Activated CD4-positive, alpha-beta T cell treated with anti-CD3 and anti-CD28 coated beads for 36 hours (primary cell): ENCODE measurements around the gene TWIST1. TPM values are rescaled to one million over a fixed set of nuclear protein-coding genes. Genes with fewer than 3 reads are reported as not detected.

Experiments
- ATAC-seq: fragments of 200-7000 bp; cut with Tn5 transposase; one replicate; pipeline ENCODE4 v1.10.0; 2021; ENCODE audit warnings: mild to moderate bottlenecking, moderate library complexity
- CTCF ChIA-PET: fragments of 350-600 bp; sonication (Branson Sonifier 250); formaldehyde crosslinking; loops from one replicate; lab custom pipeline; 2021; ENCODE audit warnings: antibody characterized with exemption; lab: Charles Lee
- POLR2A ChIA-PET: fragments of 350-600 bp; sonication (Branson Sonifier 250); formaldehyde crosslinking; loops from one replicate; lab custom pipeline; 2021; ENCODE audit warnings: antibody characterized with exemption, inconsistent platforms; lab: Charles Lee
- DNase-seq: peaks from one replicate; pipeline ENCODE4 v3.0.0-alpha.2; 2020
- H3K27ac Mint-ChIP-seq: one replicate; pipeline ENCODE4 v1.8.0; 2021; ENCODE audit warnings: mixed read lengths
- H3K27me3 Mint-ChIP-seq: one replicate; pipeline ENCODE4 v1.8.0; 2021; ENCODE audit warnings: mixed read lengths
- H3K36me3 Mint-ChIP-seq: one replicate; pipeline ENCODE4 v1.8.0; 2021; ENCODE audit warnings: low read depth, mixed read lengths
- H3K4me1 Mint-ChIP-seq: one replicate; pipeline ENCODE4 v1.8.0; 2021; ENCODE audit warnings: mixed read lengths
- H3K4me3 Mint-ChIP-seq: one replicate; pipeline ENCODE4 v1.8.0; 2021; ENCODE audit warnings: mild to moderate bottlenecking, moderate library complexity, mixed read lengths
- H3K9me3 Mint-ChIP-seq: one replicate; pipeline ENCODE4 v1.8.0; 2021; ENCODE audit warnings: low read depth, mixed read lengths
- intact Hi-C, 2 experiments: fragments of 100-400 bp; cut with DNase I in 1 of 2; cut with micrococcal nuclease in 1 of 2; formaldehyde crosslinking; loops; one replicate each; pipeline versions ENCODE4 v1.14.2 to v1.15.1; 2022 to 2024; cut with DNase I, micrococcal nuclease
- total RNA-seq, 2 experiments: library from RNA; stranded (reverse); gene quantifications; one replicate each; pipeline ENCODE4 v1.2.3, GENCODE V29; 2021

The TWIST1 gene
- total RNA-seq, 2 experiments from 2014 or later, result 1.2 TPM

DNA sequence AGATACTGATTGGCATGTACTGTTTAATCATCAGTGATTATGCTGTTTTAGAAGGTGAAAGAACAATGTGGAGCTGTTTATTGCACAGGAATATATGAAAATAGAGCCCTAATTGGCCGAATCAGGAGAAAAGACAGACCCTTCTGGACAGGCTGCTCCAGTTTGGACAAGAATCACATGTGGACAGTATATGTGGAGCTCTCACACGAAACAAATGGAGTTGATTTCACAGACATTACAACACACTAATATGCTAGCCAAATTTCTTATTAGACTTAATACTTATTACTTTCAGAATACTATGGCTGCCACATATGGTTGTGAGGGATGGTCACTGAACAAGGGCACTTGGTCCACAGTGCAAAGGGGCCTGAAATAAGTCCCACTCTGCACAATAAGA is 15.5 kb downstream of the TWIST1 start:
- ChIA-PET CTCF (no interaction called here), POLR2A (no interaction called here)
- Mint-ChIP-seq H3K4me3 (no peak overlapping the region), H3K27ac (no peak overlapping the region), H3K27me3 (peaks cover 35% of the 10 kb centered on the region), H3K4me1 (no peaks in the 10 kb centered on the region), H3K36me3 (no peaks in the 10 kb centered on the region), H3K9me3 (no peaks in the 10 kb centered on the region)
- DNase-seq, result no peak
- no peak for ATAC-seq
- intact Hi-C loops, result no loop called here

DNA sequence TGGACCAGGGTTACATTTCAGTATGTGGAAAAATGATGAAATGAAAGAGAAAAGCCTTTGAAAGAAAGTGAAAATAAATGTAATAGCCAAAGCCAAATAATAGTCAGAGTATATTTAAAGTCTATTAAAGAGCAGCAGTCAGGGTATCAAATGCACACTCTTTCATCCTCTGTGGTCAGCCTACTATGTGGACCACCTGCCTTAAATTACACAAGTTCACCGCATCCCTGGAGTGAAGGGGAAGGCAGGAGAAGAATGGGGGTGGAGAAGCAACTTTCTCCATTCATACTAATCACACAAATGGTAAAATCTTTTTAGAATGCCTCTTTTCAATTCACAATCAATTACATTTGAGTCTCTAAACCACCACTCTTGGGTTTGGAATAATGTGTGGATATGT is 16.0 kb downstream of the TWIST1 start:
- H3K27ac Mint-ChIP-seq, result no peak overlapping the region
- no peaks in the 10 kb centered on the region for H3K4me1 Mint-ChIP-seq
- ChIA-PET CTCF (no interaction called here), POLR2A (no interaction called here)
- intact Hi-C loops, result no loop called here
- DNase-seq (no peak), ATAC-seq (no peak)
- H3K4me3 Mint-ChIP-seq, result no peak overlapping the region
- no peaks in the 10 kb centered on the region for H3K36me3 Mint-ChIP-seq
- H3K27me3 Mint-ChIP-seq, result peaks cover 31% of the 10 kb centered on the region
- H3K9me3 Mint-ChIP-seq, result no peaks in the 10 kb centered on the region

GRCh38 chr7:19099924-19100323 is 17.5 kb downstream of the TWIST1 start:
- H3K27ac Mint-ChIP-seq, result no peak overlapping the region
- no peaks in the 10 kb centered on the region for H3K9me3 Mint-ChIP-seq
- peaks cover 19% of the 10 kb centered on the region for H3K27me3 Mint-ChIP-seq
- intact Hi-C loops, result no loop called here
- no peak for ATAC-seq
- CTCF ChIA-PET, result interaction anchor here (0.6 kb wide), 1 partner anchor 27 kb away, joined by 4 read pairs; no protein-coding TSS in a partner anchor
- POLR2A ChIA-PET, result no interaction called here
- H3K4me3 Mint-ChIP-seq, result no peak overlapping the region
- no peaks in the 10 kb centered on the region for H3K36me3 Mint-ChIP-seq
- DNase-seq, result no peak
- no peaks in the 10 kb centered on the region for H3K4me1 Mint-ChIP-seq

DNA sequence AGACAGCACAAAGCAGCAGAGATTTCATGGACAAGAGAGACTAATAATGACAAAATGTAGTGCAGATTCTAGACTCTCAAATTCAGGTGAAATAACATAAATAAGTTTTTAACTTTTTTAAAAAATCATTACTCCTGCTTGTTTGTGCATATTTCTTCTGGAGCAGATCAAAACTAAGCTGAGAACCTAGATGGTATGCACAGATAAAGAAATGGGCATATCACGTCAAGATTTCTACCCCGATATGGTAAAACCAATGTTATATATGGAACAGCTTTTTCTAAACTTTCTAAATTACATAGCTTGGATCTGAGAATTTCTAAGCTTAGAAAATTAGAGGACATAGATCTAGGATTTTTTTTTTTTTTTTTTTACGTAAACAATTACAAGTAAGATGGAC is 18.2 kb downstream of the TWIST1 start:
- Mint-ChIP-seq H3K27me3 (peaks cover 14% of the 10 kb centered on the region), H3K27ac (no peak overlapping the region), H3K4me1 (no peaks in the 10 kb centered on the region), H3K4me3 (no peak overlapping the region), H3K9me3 (no peaks in the 10 kb centered on the region), H3K36me3 (no peaks in the 10 kb centered on the region)
- POLR2A ChIA-PET, result no interaction called here
- CTCF ChIA-PET, result interaction anchor here (0.6 kb wide), 1 partner anchor 27 kb away, joined by 4 read pairs; no protein-coding TSS in a partner anchor
- ATAC-seq (no peak), DNase-seq (no peak)
- intact Hi-C loops, result no loop called here

- no peak for ATAC-seq
- H3K9me3 Mint-ChIP-seq, result no peaks in the 10 kb centered on the region
- intact Hi-C loops, result no loop called here
- no peak overlapping the region for H3K4me3 Mint-ChIP-seq
- peaks cover 12% of the 10 kb centered on the region for H3K27me3 Mint-ChIP-seq
- H3K36me3 Mint-ChIP-seq, result no peaks in the 10 kb centered on the region
- no peaks in the 10 kb centered on the region for H3K4me1 Mint-ChIP-seq
- DNase-seq, result no peak
- no peak overlapping the region for H3K27ac Mint-ChIP-seq
- CTCF ChIA-PET, result no interaction called here
- POLR2A ChIA-PET, result no interaction called here
These were observed 18.9 kb downstream of the TWIST1 start for GRCh38 chr7:19098510-19098909.

- no peak for ATAC-seq
- no peak overlapping the region for H3K4me3 Mint-ChIP-seq
- ChIA-PET POLR2A (no interaction called here), CTCF (no interaction called here)
- intact Hi-C loops, result no loop called here
- DNase-seq, result no peak
- H3K9me3 Mint-ChIP-seq, result no peaks in the 10 kb centered on the region
- H3K36me3 Mint-ChIP-seq, result no peaks in the 10 kb centered on the region
- no peaks in the 10 kb centered on the region for H3K4me1 Mint-ChIP-seq
- H3K27me3 Mint-ChIP-seq, result peaks cover 5% of the 10 kb centered on the region
- no peak overlapping the region for H3K27ac Mint-ChIP-seq
These were observed 20.0 kb downstream of the TWIST1 start for GRCh38 chr7:19097165-19098055.

GRCh38 chr7:19095353-19095860 is 22.0 kb downstream of the TWIST1 start:
- intact Hi-C loops, result no loop called here
- POLR2A ChIA-PET, result no interaction called here
- CTCF ChIA-PET, result interaction anchor here (0.8 kb wide), 1 partner anchor 10 kb away, joined by 3 read pairs; no protein-coding TSS in a partner anchor
- H3K27me3 Mint-ChIP-seq, result peaks cover 5% of the 10 kb centered on the region
- no peak for ATAC-seq
- no peak for DNase-seq
- H3K4me1 Mint-ChIP-seq, result no peaks in the 10 kb centered on the region
- no peak overlapping the region for H3K27ac Mint-ChIP-seq
- no peak overlapping the region for H3K4me3 Mint-ChIP-seq
- no peaks in the 10 kb centered on the region for H3K36me3 Mint-ChIP-seq
- no peaks in the 10 kb centered on the region for H3K9me3 Mint-ChIP-seq

DNA sequence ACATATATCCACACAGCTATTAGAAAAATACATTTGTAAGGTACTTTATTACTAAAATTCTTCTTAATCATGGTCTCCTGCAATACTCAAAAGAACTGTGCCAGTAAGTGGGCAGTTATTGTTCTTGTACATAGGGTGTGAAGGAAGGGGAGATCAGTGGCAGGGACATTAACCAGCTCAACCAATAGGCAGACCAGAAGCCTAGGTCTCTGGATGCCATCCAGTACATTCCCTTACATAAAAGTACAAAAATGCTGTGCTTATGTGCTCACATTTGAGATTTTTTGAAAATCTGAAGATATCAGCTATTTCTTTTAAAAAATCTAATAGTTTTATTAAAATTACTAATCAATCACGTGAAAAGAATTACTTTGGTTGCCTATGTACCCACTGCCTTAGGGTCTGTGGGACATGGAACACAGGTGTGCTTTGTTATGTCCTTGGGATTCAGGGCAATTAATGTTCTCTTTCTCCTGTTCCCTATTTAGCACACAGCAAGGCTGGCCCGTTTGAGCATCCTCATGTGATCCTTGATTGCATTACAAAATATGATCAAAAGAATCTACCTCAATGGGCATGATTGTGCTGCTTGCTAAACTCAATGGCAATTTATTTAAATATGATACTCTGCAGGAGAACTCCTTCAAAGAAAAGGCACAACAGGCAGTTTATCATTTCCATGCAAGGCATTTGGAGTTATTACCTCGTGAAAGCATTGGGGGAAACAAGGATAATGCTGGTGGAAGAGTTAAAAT is 22.7 kb downstream of the TWIST1 start:
- Mint-ChIP-seq H3K4me1 (no peaks in the 10 kb centered on the region), H3K9me3 (no peaks in the 10 kb centered on the region), H3K36me3 (no peaks in the 10 kb centered on the region), H3K27me3 (peaks cover 3% of the 10 kb centered on the region), H3K4me3 (no peak overlapping the region), H3K27ac (no peak overlapping the region)
- POLR2A ChIA-PET, result no interaction called here
- CTCF ChIA-PET, result no interaction called here
- no peak for ATAC-seq
- DNase-seq, result no peak
- intact Hi-C loops, result no loop called here

DNA sequence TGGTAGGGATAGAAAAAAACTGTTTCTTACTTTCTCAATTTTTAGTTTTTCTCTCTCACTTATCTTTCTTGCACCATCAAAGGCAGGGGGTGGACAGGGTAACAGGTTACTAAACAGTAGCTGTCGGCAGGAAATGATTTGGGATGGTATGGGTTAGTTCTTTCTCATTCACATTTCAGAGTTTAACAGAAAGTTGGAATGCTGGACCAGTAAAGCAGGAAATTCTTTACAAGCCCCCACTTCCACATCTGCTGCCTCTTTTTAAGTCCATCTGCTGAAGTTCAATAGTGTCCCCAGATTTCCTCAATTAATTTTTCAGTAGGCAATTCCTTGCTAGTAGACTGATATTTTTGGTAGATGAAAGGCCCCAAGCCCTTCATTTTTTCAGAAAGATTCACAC is 23.3 kb downstream of the TWIST1 start:
- POLR2A ChIA-PET, result no interaction called here

DNA sequence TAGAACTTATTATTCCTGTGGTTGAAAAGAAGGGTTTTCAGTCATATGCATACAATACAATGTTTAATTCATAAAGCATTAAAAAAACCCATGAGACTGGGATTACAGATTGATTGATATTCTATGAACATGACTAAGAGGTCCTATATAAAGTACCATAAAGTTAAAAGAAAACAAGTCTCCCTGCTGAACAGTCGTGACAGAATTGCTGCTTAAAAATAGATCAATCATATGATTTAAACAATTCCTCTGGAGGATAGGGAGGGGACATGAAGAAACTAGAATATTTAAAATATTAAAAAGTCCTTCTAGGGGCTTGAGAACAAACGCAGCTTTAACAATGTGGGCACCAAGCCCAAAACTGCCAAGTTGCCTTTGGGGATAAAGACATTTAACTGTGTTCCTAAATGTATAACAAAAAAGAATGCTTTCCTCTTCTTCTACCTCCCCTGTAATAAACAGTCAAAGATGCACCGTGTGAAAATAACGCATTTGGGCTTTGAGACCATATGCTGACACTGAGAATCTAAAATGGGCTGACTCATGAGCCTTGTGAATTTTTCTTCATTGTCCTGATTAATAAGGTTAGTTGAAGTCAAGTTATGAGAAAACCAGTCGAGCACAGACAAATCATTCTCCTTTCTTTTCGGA is 25.8 kb downstream of the TWIST1 start:
- intact Hi-C loops, result no loop called here
- POLR2A ChIA-PET, result no interaction called here
- no peaks in the 10 kb centered on the region for H3K27me3 Mint-ChIP-seq
- CTCF ChIA-PET, result no interaction called here
- no peak for ATAC-seq
- DNase-seq, result no peak
- H3K36me3 Mint-ChIP-seq, result no peaks in the 10 kb centered on the region
- no peak overlapping the region for H3K4me3 Mint-ChIP-seq
- no peak overlapping the region for H3K27ac Mint-ChIP-seq
- no peaks in the 10 kb centered on the region for H3K4me1 Mint-ChIP-seq
- no peaks in the 10 kb centered on the region for H3K9me3 Mint-ChIP-seq

More for the DNA sequence above, 23.3 kb downstream of the TWIST1 start:
- ATAC-seq (no peak), DNase-seq (no peak)
- intact Hi-C loops, result no loop called here
- Mint-ChIP-seq H3K4me3 (no peak overlapping the region), H3K36me3 (no peaks in the 10 kb centered on the region), H3K9me3 (no peaks in the 10 kb centered on the region), H3K27me3 (peaks cover 2% of the 10 kb centered on the region), H3K4me1 (no peaks in the 10 kb centered on the region), H3K27ac (no peak overlapping the region)
- CTCF ChIA-PET, result no interaction called here

DNA sequence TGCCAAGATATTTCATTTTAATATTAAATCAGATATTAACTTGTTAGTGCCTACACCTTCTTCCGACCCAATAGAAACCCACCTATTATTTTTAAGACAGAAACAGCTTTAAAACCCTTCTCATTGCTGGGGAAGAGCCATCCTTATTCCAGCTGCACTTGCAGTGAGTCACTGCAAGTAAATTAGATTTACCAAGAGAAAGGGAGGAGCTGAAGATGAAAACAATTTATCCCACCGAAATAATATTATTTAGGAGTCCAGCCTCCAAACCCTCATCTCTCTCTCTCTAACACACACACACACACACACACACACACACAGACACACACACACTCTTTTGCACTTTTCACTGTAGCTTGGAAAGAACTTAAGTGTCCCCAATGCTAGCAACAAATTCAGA is 26.9 kb downstream of the TWIST1 start:
- DNase-seq (no peak), ATAC-seq (no peak)
- H3K9me3 Mint-ChIP-seq, result no peaks in the 10 kb centered on the region
- CTCF ChIA-PET, result interaction anchor here (0.7 kb wide), 1 partner anchor 522 kb away, joined by 3 read pairs; no protein-coding TSS in a partner anchor
- POLR2A ChIA-PET, result no interaction called here
- no peaks in the 10 kb centered on the region for H3K36me3 Mint-ChIP-seq
- H3K4me3 Mint-ChIP-seq, result no peak overlapping the region
- H3K27me3 Mint-ChIP-seq, result no peaks in the 10 kb centered on the region
- no peaks in the 10 kb centered on the region for H3K4me1 Mint-ChIP-seq
- H3K27ac Mint-ChIP-seq, result no peak overlapping the region
- intact Hi-C loops, result no loop called here
